Adipocyte (in vitro differentiated cells): ENCODE results near the gene USP40.

ENCODE experiments used
- DNase-seq: peaks from one replicate; pipeline ENCODE4 v3.0.0-alpha.2; 2015; ENCODE audit warnings: low read depth
- H3K27me3 ChIP-seq: replicated peaks from 2 replicates; pipeline ENCODE4 v1.7.0; 2013; ENCODE audit warnings: mild to moderate bottlenecking, low read length, moderate library complexity; ENCODE audit not compliant: control insufficient read depth, insufficient read depth
- H3K36me3 ChIP-seq: 2 replicates; pipeline ENCODE4 v1.7.0; 2013; ENCODE audit warnings: low read length, mild to moderate bottlenecking, moderate library complexity; ENCODE audit not compliant: control insufficient read depth, insufficient read depth, severe bottlenecking
- H3K4me1 ChIP-seq: 2 replicates; pipeline ENCODE4 v1.7.0; 2013; ENCODE audit warnings: mild to moderate bottlenecking, low read length, moderate library complexity; ENCODE audit not compliant: control insufficient read depth, insufficient read depth
- H3K4me3 ChIP-seq: 2 replicates; pipeline ENCODE4 v1.7.0; 2013; ENCODE audit warnings: mild to moderate bottlenecking, low read length, moderate library complexity
- H3K9ac ChIP-seq: 2 replicates; pipeline ENCODE4 v1.7.0; 2013; ENCODE audit warnings: mild to moderate bottlenecking, low read length, moderate library complexity
- H3K9me3 ChIP-seq: 2 replicates; pipeline ENCODE4 v1.7.0; 2013; ENCODE audit warnings: mild to moderate bottlenecking, low read length, moderate library complexity; ENCODE audit not compliant: control insufficient read depth

Gene USP40

GRCh38 chr2:233436691-233437438 lies 129.7 kb downstream of the USP40 start:
- Histone ChIP-seq H3K4me1 (peaks cover 7% of the 10 kb centered on the region), H3K9me3 (no peaks in the 10 kb centered on the region), H3K36me3 (peaks cover 11% of the 10 kb centered on the region), H3K9ac (no peak overlapping the region), H3K4me3 (no peak overlapping the region), H3K27me3 (no peaks in the 10 kb centered on the region)
- DNase-seq: no peak

- H3K9ac ChIP-seq: no peak overlapping the region
- no peaks in the 10 kb centered on the region for H3K27me3 ChIP-seq
- no peak for DNase-seq
These were observed 130.4 kb downstream of the USP40 start for GRCh38 chr2:233436191-233436581.

GRCh38 chr2:233435436-233436190 lies 131.0 kb downstream of the USP40 start:
- Histone ChIP-seq H3K27me3 (no peaks in the 10 kb centered on the region), H3K4me3 (no peak overlapping the region), H3K9me3 (no peaks in the 10 kb centered on the region), H3K4me1 (peaks cover 8% of the 10 kb centered on the region), H3K9ac (no peak overlapping the region), H3K36me3 (peaks cover 11% of the 10 kb centered on the region)
- DNase-seq: no peak

More at GRCh38 chr2:233436191-233436581, 130.4 kb downstream of the USP40 start:
- no peak overlapping the region for H3K4me3 ChIP-seq
- H3K9me3 ChIP-seq: no peaks in the 10 kb centered on the region
- H3K4me1 ChIP-seq: peaks cover 7% of the 10 kb centered on the region
- peaks cover 11% of the 10 kb centered on the region for H3K36me3 ChIP-seq

- Histone ChIP-seq H3K27me3 (no peaks in the 10 kb centered on the region), H3K4me1 (peaks cover 16% of the 10 kb centered on the region), H3K9me3 (no peaks in the 10 kb centered on the region), H3K9ac (no peak overlapping the region), H3K4me3 (no peak overlapping the region), H3K36me3 (peaks cover 11% of the 10 kb centered on the region)
- no peak for DNase-seq
These were observed 131.8 kb downstream of the USP40 start for GRCh38 chr2:233434666-233435330.

- Histone ChIP-seq H3K36me3 (peaks cover 11% of the 10 kb centered on the region), H3K9ac (no peak overlapping the region), H3K4me1 (peaks cover 10% of the 10 kb centered on the region), H3K9me3 (no peaks in the 10 kb centered on the region), H3K4me3 (no peak overlapping the region), H3K27me3 (no peaks in the 10 kb centered on the region)
- DNase-seq: no peak
These were observed 132.8 kb downstream of the USP40 start for GRCh38 chr2:233433794-233434193.

GRCh38 chr2:233433029-233433428 lies 133.6 kb downstream of the USP40 start:
- no peak for DNase-seq
- no peak overlapping the region for H3K4me3 ChIP-seq
- H3K9me3 ChIP-seq: no peaks in the 10 kb centered on the region
- peaks cover 10% of the 10 kb centered on the region for H3K4me1 ChIP-seq
- H3K27me3 ChIP-seq: no peaks in the 10 kb centered on the region
- no peak overlapping the region for H3K9ac ChIP-seq
- H3K36me3 ChIP-seq: peaks cover 11% of the 10 kb centered on the region

GRCh38 chr2:233430651-233431050 lies 135.9 kb downstream of the USP40 start:
- no peak for DNase-seq
- peaks cover 9% of the 10 kb centered on the region for H3K9me3 ChIP-seq
- H3K9ac ChIP-seq: no peak overlapping the region
- H3K36me3 ChIP-seq: peaks cover 1% of the 10 kb centered on the region
- no peaks in the 10 kb centered on the region for H3K27me3 ChIP-seq
- H3K4me1 ChIP-seq: peaks cover 10% of the 10 kb centered on the region
- H3K4me3 ChIP-seq: no peak overlapping the region

- no peaks in the 10 kb centered on the region for H3K36me3 ChIP-seq
- H3K4me3 ChIP-seq: no peak overlapping the region
- no peaks in the 10 kb centered on the region for H3K27me3 ChIP-seq
- no peak overlapping the region for H3K9ac ChIP-seq
- H3K4me1 ChIP-seq: peaks cover 10% of the 10 kb centered on the region
- DNase-seq: peak; percentile 59
- peaks cover 9% of the 10 kb centered on the region for H3K9me3 ChIP-seq
These were observed 136.5 kb downstream of the USP40 start for GRCh38 chr2:233430081-233430480.

GRCh38 chr2:233429175-233429897 lies 137.2 kb downstream of the USP40 start:
- Histone ChIP-seq H3K4me3 (no peak overlapping the region), H3K27me3 (no peaks in the 10 kb centered on the region), H3K4me1 (peaks cover 10% of the 10 kb centered on the region), H3K9ac (no peak overlapping the region), H3K9me3 (peaks cover 9% of the 10 kb centered on the region), H3K36me3 (no peaks in the 10 kb centered on the region)
- no peak for DNase-seq

GRCh38 chr2:233428438-233428837 lies 138.1 kb downstream of the USP40 start:
- no peak for DNase-seq
- Histone ChIP-seq H3K9me3 (peaks cover 9% of the 10 kb centered on the region), H3K4me3 (no peak overlapping the region), H3K4me1 (peaks cover 10% of the 10 kb centered on the region), H3K27me3 (no peaks in the 10 kb centered on the region), H3K9ac (no peak overlapping the region), H3K36me3 (no peaks in the 10 kb centered on the region)

GRCh38 chr2:233428008-233428407 lies 138.6 kb downstream of the USP40 start:
- Histone ChIP-seq H3K36me3 (no peaks in the 10 kb centered on the region), H3K4me3 (no peak overlapping the region), H3K27me3 (no peaks in the 10 kb centered on the region), H3K4me1 (peaks cover 10% of the 10 kb centered on the region), H3K9me3 (peaks cover 9% of the 10 kb centered on the region), H3K9ac (no peak overlapping the region)
- DNase-seq: no peak
